ENCODE results near the gene VPS51. TPM values are rescaled to one million over a fixed set of nuclear protein-coding genes. Genes with fewer than 3 reads are reported as not detected.

Gene VPS51
- total and polyA plus RNA-seq, 2 experiments from 2014 or later: 45.3 to 450 TPM

DNA sequence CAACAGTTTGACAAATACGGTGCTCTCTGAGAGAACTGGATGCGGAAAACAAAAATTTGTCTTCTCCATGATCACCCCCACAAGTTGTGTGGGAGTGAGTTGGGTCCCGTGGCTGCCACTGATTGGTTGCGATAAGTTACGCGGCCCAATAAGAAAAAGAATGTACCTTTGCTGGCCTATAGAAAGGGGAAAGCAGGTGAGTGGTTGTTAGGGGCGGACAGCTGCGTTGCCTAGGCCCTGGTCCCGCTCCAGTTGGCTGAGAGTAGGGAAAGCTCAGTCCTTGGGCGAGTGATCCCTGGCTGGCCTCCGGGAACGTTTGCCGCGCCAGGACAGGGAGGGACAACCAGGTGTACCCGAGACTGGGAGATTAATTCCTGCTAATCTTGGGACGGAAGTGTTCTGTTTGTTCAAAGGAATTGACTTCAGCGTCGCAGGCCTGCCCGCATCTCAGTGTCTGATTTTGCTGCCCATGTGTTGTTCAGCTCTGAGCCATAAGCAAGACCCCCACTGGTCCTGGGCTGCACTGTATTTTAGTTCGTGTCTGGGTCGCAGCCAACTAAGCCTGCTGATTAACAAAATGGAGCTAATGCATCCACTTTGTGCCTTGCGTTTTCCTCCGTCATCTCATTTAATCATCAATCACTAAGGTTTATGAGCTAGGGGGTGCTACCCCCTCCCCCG is 39.1 kb downstream of the VPS51 start (continued):
- TF ChIP-seq CREB1 (CRISPR knock-in tag; IDR thresholded peaks at IDR 0.05; ENCODE audit: low read depth) (0 out of 2 replicates have a peak, but pooled peaks have one; percentile 8), POLR2AphosphoS5 (IDR thresholded peaks at IDR 0.05; ENCODE audit: low read depth) (peak; percentile 98), ZNF331 (CRISPR knock-in tag; IDR thresholded peaks at IDR 0.05; ENCODE audit: low read depth) (no peak)
- TF ChIP-seq, protein P1, sequence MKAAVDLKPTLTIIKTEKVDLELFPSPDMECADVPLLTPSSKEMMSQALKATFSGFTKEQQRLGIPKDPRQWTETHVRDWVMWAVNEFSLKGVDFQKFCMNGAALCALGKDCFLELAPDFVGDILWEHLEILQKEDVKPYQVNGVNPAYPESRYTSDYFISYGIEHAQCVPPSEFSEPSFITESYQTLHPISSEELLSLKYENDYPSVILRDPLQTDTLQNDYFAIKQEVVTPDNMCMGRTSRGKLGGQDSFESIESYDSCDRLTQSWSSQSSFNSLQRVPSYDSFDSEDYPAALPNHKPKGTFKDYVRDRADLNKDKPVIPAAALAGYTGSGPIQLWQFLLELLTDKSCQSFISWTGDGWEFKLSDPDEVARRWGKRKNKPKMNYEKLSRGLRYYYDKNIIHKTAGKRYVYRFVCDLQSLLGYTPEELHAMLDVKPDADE (IDR thresholded peaks at IDR 0.05): no peak
- TF ChIP-seq, protein P2, sequence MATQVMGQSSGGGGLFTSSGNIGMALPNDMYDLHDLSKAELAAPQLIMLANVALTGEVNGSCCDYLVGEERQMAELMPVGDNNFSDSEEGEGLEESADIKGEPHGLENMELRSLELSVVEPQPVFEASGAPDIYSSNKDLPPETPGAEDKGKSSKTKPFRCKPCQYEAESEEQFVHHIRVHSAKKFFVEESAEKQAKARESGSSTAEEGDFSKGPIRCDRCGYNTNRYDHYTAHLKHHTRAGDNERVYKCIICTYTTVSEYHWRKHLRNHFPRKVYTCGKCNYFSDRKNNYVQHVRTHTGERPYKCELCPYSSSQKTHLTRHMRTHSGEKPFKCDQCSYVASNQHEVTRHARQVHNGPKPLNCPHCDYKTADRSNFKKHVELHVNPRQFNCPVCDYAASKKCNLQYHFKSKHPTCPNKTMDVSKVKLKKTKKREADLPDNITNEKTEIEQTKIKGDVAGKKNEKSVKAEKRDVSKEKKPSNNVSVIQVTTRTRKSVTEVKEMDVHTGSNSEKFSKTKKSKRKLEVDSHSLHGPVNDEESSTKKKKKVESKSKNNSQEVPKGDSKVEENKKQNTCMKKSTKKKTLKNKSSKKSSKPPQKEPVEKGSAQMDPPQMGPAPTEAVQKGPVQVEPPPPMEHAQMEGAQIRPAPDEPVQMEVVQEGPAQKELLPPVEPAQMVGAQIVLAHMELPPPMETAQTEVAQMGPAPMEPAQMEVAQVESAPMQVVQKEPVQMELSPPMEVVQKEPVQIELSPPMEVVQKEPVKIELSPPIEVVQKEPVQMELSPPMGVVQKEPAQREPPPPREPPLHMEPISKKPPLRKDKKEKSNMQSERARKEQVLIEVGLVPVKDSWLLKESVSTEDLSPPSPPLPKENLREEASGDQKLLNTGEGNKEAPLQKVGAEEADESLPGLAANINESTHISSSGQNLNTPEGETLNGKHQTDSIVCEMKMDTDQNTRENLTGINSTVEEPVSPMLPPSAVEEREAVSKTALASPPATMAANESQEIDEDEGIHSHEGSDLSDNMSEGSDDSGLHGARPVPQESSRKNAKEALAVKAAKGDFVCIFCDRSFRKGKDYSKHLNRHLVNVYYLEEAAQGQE (IDR thresholded peaks at IDR 0.05; ENCODE audit: unreplicated experiment): no peak

DNA sequence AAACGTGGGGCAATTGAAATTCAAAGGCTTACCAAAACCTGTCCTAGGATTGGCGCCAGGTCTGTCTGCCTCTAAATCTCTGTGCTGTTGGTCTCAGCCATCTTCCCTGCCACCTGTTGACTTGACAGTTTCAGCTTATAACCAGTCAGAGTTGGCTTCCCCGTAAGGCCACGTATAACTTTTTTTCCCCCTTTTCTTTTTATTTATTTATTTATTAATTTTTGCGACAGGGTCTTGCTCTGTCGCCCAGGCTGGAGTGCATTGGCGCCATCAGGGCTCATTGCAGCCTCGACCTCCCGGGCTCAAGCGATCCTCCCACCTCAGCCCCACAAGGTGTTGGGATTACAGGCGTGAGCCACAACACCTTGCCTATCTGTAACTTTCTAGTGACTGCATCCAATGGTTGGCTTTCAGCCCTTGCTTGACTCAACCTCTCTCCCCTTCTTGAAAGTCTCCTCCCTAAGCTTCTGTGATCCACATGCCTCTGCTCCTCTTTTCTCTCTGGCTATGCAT is 39.7 kb downstream of the VPS51 start:
- peak overlapping the region; percentile 100 for H3K27ac Mint-ChIP-seq
- Histone ChIP-seq H3K27me3 (ENCODE audit: insufficient read depth) (no peaks in the 10 kb centered on the region), H3K27ac (ENCODE audit: low read depth) (peak overlapping the region; percentile 61), H3K36me3 (ENCODE audit: insufficient read depth) (no peaks in the 10 kb centered on the region), H3K4me3 (peak overlapping the region; percentile 67), H3F3A (replicated peaks; ENCODE audit: low read depth) (peaks cover 5% of the 10 kb centered on the region; the same call in 1 of the 2 replicates), H3K79me2 (replicated peaks; ENCODE audit: insufficient read depth) (peaks cover 19% of the 10 kb centered on the region), H4K20me1 (replicated peaks; ENCODE audit: insufficient read depth) (no peaks in the 10 kb centered on the region), H3K9me2 (ENCODE audit: insufficient read depth) (no peaks in the 10 kb centered on the region), H3K4me2 (peak overlapping the region; percentile 77), H2AFZ (no peak overlapping the region), H3K4me1 (ENCODE audit: insufficient read depth) (peaks cover 20% of the 10 kb centered on the region; the same call in 1 of the 2 replicates)
- H3K9me3 Mint-ChIP-seq: no peaks in the 10 kb centered on the region
- H3K27me3 Mint-ChIP-seq (ENCODE audit: insufficient read depth, low read depth, poor library complexity): peaks cover 19% of the 10 kb centered on the region
- peak overlapping the region; percentile 97 for H3K4me3 Mint-ChIP-seq
- ATAC-seq (no peak), DNase-seq (ENCODE audit: low spot score) (no peak)
- H3K36me3 Mint-ChIP-seq (ENCODE audit: low read depth): peaks cover 11% of the 10 kb centered on the region
- peaks cover 19% of the 10 kb centered on the region for H3K4me1 Mint-ChIP-seq
- no peak for TF ChIP-seq EZH2 (IDR thresholded peaks at IDR 0.05; ENCODE audit: low read depth, unreplicated experiment)
- no peak for TF ChIP-seq ZNF114 (CRISPR knock-in tag; IDR thresholded peaks at IDR 0.05)
- no peak for TF ChIP-seq STAT1 (IDR thresholded peaks at IDR 0.05; ENCODE audit: unreplicated experiment)
- no peak for TF ChIP-seq ZNF462 (CRISPR knock-in tag; IDR thresholded peaks at IDR 0.05)
- TF ChIP-seq, protein P1 (IDR thresholded peaks at IDR 0.05): no peak
